ENCODE data around the gene TRAT1.
"Not testable (repeated sequence)": the region's sequence is repeated elsewhere in the genome, so short reads cannot be mapped to it uniquely, and the experiment has no call there.

TRAT1 gene, protein sequence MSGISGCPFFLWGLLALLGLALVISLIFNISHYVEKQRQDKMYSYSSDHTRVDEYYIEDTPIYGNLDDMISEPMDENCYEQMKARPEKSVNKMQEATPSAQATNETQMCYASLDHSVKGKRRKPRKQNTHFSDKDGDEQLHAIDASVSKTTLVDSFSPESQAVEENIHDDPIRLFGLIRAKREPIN

DNA sequence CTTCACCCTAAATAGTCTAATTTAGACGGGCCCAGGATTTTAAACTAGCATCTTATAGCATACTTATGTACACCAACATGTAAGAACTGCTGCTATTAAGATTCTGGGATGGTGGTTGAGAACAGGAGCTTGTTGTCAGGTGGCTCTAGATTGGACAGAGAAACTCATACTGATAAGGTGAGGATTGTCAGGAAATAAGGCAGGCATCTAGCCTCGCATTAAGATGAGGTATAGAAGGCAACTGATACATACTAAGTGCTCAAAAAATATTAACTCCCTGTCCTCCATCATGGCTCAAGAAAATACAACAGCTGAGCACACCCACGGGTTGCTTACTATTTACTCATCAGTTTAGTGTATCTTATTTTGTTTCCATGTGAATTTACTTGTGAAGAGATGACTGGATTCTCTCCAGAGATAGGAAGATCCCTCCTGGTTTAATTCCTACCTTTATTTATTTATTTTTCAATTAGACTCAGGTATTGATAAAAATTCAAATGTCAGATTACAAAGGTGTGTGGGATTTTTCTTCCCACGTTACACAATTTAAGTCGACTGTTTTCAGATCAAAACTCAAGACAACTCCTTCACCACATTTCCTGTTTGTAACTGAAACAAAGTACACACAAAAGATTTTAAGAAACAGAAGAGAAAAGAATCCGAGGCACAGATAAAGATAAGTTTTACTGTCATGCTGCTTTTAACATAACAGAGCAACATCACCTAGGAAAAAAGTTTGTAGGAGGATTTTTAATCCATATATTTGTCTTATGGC lies at the start of gene TRAT1:
Gene TRAT1, plus strand, starts transcription at position 664 of the 775 bp plus-strand sequence. CDS start 142 bp downstream, outside the sequence.
- H3K9me3 ChIP-seq (ENCODE audit: control insufficient read depth in 1 of 2, low read length in 2 of 2) = no peaks in the 10 kb centered on the region
- no peaks in the 10 kb centered on the region for H3K4me1 ChIP-seq (ENCODE audit: control insufficient read depth in 1 of 2, insufficient read depth in 2 of 2, low read length in 2 of 2)
- H3K27ac ChIP-seq (ENCODE audit: low read length) = no peak within 1 kb of the TSS
- no peak within 1 kb of the TSS for H3K4me3 ChIP-seq (ENCODE audit: low read depth in 1 of 2, low read length in 2 of 2)
- no peaks in the 10 kb centered on the region for H3K36me3 ChIP-seq (ENCODE audit: control insufficient read depth in 1 of 2, insufficient read depth in 2 of 2, low read length in 2 of 2)
- H3K27me3 ChIP-seq (ENCODE audit: low read depth, low read length) = no peaks in the 10 kb centered on the region

DNA sequence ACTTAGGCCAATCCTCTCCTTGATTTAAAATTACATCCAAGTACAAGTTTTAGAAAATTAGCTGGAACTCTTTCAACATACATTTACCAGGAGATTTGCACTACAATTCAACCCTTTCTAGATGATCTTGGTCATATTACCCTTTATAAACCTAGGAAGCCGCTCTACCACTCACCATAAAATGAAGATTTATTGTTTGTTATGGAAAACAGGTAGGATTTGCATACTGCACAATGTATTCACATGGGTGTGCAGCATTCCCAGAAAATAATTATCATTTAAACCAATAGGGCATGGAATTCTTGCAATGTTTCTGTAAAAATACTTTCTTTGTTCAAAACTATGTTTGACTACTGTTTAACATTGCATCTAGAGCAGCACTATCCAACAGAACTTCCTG lies 46.9 kb upstream of the TRAT1 start:
- H3K9me3 ChIP-seq (ENCODE audit: control insufficient read depth in 1 of 2, low read length in 2 of 2) = no peaks in the 10 kb centered on the region
- H3K4me1 ChIP-seq (ENCODE audit: control insufficient read depth in 1 of 2, insufficient read depth in 2 of 2, low read length in 2 of 2) = no peaks in the 10 kb centered on the region
- no peaks in the 10 kb centered on the region for H3K36me3 ChIP-seq (ENCODE audit: control insufficient read depth in 1 of 2, insufficient read depth in 2 of 2, low read length in 2 of 2)
- no peak overlapping the region for H3K27ac ChIP-seq (ENCODE audit: low read length)
- no peaks in the 10 kb centered on the region for H3K27me3 ChIP-seq (ENCODE audit: low read depth, low read length)
- H3K4me3 ChIP-seq (ENCODE audit: low read depth in 1 of 2, low read length in 2 of 2) = no peak overlapping the region

DNA sequence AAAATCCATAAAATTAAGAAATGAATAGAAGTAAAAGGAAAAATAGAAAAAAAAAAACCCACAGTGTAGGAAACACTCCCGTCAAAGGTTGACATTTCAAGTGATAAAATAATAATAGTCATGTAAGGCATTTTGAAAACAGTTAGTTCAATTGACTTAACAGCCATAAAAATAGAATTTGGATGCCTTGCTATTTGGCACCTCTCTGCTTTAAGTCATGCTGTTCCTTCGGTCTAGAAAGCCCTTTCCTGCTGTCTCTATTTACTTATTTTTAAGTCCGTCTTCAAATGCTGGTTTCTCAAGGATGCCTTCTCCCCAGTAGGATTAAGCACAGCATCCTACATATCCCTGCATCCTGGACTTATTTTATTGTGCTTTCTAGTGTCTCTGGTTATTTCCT lies 43.1 kb upstream of the TRAT1 start:
- Histone ChIP-seq H3K27ac (ENCODE audit: low read length) (no peak overlapping the region), H3K4me1 (ENCODE audit: control insufficient read depth in 1 of 2, insufficient read depth in 2 of 2, low read length in 2 of 2) (no peaks in the 10 kb centered on the region), H3K9me3 (ENCODE audit: control insufficient read depth in 1 of 2, low read length in 2 of 2) (no peaks in the 10 kb centered on the region), H3K27me3 (ENCODE audit: low read depth, low read length) (no peaks in the 10 kb centered on the region), H3K4me3 (ENCODE audit: low read depth in 1 of 2, low read length in 2 of 2) (no peak overlapping the region), H3K36me3 (ENCODE audit: control insufficient read depth in 1 of 2, insufficient read depth in 2 of 2, low read length in 2 of 2) (no peaks in the 10 kb centered on the region)

DNA sequence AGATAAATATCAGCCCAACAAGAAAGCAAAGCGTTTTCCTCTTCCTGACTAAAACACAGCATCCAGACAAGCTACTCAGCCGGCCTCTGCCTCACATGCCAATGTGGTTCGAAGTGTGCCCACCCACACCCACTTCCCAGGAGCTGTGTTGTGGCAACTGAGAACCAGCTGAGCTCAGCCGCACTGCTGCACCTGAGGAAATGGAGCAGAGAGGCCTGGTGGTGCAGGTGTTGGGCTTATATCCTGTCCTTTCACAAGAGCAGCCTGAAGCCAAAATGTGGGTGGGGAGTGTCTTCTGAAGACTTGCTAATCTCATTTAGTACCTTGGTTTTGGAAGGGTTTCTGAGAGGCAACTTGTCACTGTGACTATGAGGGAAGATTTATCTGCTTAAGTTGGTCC lies 42.4 kb upstream of the TRAT1 start:
- Histone ChIP-seq H3K27ac (ENCODE audit: low read length) (no peak overlapping the region), H3K27me3 (ENCODE audit: low read depth, low read length) (no peaks in the 10 kb centered on the region), H3K9me3 (ENCODE audit: control insufficient read depth in 1 of 2, low read length in 2 of 2) (no peaks in the 10 kb centered on the region), H3K4me1 (ENCODE audit: control insufficient read depth in 1 of 2, insufficient read depth in 2 of 2, low read length in 2 of 2) (no peaks in the 10 kb centered on the region), H3K36me3 (ENCODE audit: control insufficient read depth in 1 of 2, insufficient read depth in 2 of 2, low read length in 2 of 2) (no peaks in the 10 kb centered on the region), H3K4me3 (ENCODE audit: low read depth in 1 of 2, low read length in 2 of 2) (no peak overlapping the region)

DNA sequence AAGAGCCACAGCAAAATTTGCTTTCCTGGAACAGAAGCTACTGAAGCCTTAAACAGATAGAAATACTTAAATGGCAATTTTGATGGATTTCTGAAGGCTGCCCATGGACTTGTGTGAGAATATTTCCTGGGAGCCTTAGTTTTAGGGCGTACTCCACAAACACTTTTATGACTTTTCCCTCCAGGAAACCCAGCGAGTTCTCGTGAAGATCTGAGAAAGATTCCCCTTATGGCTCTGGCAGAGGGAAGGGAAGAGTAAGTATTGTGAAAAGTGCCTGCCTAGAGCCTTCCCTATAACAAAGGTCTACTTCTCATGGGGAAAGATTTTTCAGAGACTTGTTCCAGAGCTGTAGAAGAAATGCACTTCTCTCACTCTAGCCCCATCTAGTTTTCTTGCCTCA lies 31.1 kb upstream of the TRAT1 start:
- Histone ChIP-seq H3K27ac (ENCODE audit: low read length) (no peak overlapping the region), H3K9me3 (ENCODE audit: control insufficient read depth in 1 of 2, low read length in 2 of 2) (peaks cover 0 to 3% of the 10 kb centered on the region in 2 donors), H3K36me3 (ENCODE audit: control insufficient read depth in 1 of 2, insufficient read depth in 2 of 2, low read length in 2 of 2) (no peaks in the 10 kb centered on the region), H3K27me3 (ENCODE audit: low read depth, low read length) (no peaks in the 10 kb centered on the region), H3K4me3 (ENCODE audit: low read depth in 1 of 2, low read length in 2 of 2) (no peak overlapping the region), H3K4me1 (ENCODE audit: control insufficient read depth in 1 of 2, insufficient read depth in 2 of 2, low read length in 2 of 2) (no peaks in the 10 kb centered on the region)

DNA sequence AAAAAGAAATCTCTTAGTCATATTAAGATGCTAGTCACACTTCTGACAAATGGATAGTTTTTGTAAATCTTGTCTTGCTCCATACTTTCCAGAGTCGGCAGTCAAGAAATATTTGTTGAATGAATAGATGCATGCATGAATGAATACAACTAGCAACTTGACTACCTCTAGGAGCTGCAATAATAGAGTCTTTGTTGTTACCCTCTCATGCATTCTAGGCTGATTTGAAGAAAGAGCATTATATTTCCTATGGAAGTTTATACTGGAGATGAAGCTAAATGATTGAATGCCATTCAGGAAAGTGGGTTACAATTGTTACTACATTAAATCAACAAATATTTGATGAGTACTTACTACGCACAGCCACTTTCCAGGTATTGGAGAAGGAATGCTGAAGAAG lies 18.1 kb upstream of the TRAT1 start:
- Histone ChIP-seq H3K27ac (ENCODE audit: low read length) (no peak overlapping the region), H3K4me1 (ENCODE audit: control insufficient read depth in 1 of 2, insufficient read depth in 2 of 2, low read length in 2 of 2) (no peaks in the 10 kb centered on the region), H3K4me3 (ENCODE audit: low read depth in 1 of 2, low read length in 2 of 2) (no peak overlapping the region), H3K36me3 (ENCODE audit: control insufficient read depth in 1 of 2, insufficient read depth in 2 of 2, low read length in 2 of 2) (no peaks in the 10 kb centered on the region), H3K9me3 (ENCODE audit: control insufficient read depth in 1 of 2, low read length in 2 of 2) (no peaks in the 10 kb centered on the region), H3K27me3 (ENCODE audit: low read depth, low read length) (no peaks in the 10 kb centered on the region)

DNA sequence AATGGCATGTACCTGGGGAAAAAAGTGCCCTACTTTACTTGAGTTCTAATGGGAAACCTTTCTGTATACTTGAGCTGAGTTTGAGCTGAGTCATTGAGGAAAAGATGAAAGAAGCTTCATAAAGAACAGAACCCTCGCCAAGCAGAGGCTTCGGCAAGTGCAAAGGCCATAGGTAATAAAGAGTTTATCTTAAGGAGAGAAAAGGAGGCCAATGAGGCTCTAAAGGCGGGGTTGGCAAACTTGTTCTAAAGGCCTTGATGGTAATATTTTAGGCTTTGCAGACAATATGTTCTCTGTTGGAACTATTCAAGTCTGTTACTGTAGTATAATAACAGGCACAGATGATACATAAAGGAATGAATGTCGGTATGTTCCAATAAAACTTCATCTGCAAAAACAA lies 17.6 kb upstream of the TRAT1 start:
- H3K4me3 ChIP-seq (ENCODE audit: low read depth in 1 of 2, low read length in 2 of 2) = no peak overlapping the region

DNA sequence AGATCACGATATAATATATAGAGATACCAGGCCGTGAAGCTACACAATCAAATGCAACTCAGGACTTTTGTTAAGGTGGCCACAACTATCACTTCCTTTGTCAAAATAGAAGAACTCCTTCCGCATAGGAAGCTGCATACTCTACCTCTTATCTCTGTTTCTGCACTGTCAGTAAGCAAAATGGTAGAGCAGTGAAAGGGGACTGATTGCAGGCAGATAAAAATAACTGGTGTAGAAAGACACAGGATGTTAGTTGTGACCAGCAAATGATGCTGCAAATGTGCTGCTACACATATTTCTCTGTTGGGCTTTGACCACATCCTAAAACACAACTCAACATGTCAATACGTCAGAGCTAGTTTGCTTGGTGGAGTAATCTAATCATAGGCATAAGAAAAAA lies 16.3 kb upstream of the TRAT1 start:
- no peaks in the 10 kb centered on the region for H3K9me3 ChIP-seq (ENCODE audit: control insufficient read depth in 1 of 2, low read length in 2 of 2)
- H3K27ac ChIP-seq (ENCODE audit: low read length) = no peak overlapping the region
- H3K4me3 ChIP-seq (ENCODE audit: low read depth in 1 of 2, low read length in 2 of 2) = no peak overlapping the region
- H3K27me3 ChIP-seq (ENCODE audit: low read depth, low read length) = no peaks in the 10 kb centered on the region
- no peaks in the 10 kb centered on the region for H3K36me3 ChIP-seq (ENCODE audit: control insufficient read depth in 1 of 2, insufficient read depth in 2 of 2, low read length in 2 of 2)
- no peaks in the 10 kb centered on the region for H3K4me1 ChIP-seq (ENCODE audit: control insufficient read depth in 1 of 2, insufficient read depth in 2 of 2, low read length in 2 of 2)

More for the DNA sequence above, 17.6 kb upstream of the TRAT1 start:
- Histone ChIP-seq H3K27me3 (ENCODE audit: low read depth, low read length) (no peaks in the 10 kb centered on the region), H3K9me3 (ENCODE audit: control insufficient read depth in 1 of 2, low read length in 2 of 2) (no peaks in the 10 kb centered on the region), H3K36me3 (ENCODE audit: control insufficient read depth in 1 of 2, insufficient read depth in 2 of 2, low read length in 2 of 2) (no peaks in the 10 kb centered on the region), H3K27ac (ENCODE audit: low read length) (no peak overlapping the region), H3K4me1 (ENCODE audit: control insufficient read depth in 1 of 2, insufficient read depth in 2 of 2, low read length in 2 of 2) (no peaks in the 10 kb centered on the region)

DNA sequence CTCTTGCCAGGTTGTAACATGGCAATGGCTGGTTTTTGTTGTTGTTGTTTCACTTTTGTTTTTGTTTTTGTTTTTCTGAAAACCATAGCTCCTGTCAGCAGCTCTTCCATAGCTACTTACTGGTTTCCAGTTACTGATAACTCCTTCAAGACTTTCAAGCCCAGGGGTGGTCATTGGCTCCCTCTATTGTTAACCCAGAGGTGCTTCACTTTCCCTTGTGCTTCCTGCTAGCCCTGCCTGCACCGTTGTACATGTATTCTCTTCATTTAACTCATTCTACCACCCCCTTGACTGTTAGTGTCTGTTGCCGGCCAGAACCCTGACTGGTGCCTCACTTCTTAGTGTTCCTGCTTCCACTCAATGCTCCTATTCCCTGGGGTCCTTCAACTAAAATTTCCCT lies 4.2 kb upstream of the TRAT1 start:
- H3K27ac ChIP-seq (ENCODE audit: low read length) = no peak overlapping the region
- no peaks in the 10 kb centered on the region for H3K27me3 ChIP-seq (ENCODE audit: low read depth, low read length)
- H3K4me1 ChIP-seq (ENCODE audit: control insufficient read depth in 1 of 2, insufficient read depth in 2 of 2, low read length in 2 of 2) = no peaks in the 10 kb centered on the region
- H3K9me3 ChIP-seq (ENCODE audit: control insufficient read depth in 1 of 2, low read length in 2 of 2) = no peaks in the 10 kb centered on the region
- H3K36me3 ChIP-seq (ENCODE audit: control insufficient read depth in 1 of 2, insufficient read depth in 2 of 2, low read length in 2 of 2) = no peaks in the 10 kb centered on the region
- no peak overlapping the region for H3K4me3 ChIP-seq (ENCODE audit: low read depth in 1 of 2, low read length in 2 of 2)

DNA sequence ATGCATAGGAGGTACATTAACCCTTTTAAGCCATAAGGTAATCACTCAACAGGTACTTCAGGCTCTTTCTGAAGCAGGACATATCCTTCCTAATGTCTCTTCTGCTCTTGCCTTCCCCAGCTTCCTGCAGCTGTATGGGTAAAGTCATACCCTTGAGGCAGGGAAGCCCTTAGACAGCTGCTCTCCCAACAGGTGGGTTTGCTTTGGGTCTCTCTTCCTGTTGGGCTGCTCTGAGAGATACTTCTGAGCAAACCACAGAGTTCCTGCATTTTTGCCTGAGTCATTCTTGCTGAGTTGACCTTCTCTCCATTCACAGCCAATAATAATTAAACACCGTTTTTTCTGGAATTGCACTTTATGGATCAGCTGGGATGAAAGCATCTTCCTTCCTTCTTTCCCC lies 2.0 kb upstream of the TRAT1 start:
- Histone ChIP-seq H3K27me3 (ENCODE audit: low read depth, low read length) (no peaks in the 10 kb centered on the region), H3K27ac (ENCODE audit: low read length) (no peak overlapping the region), H3K9me3 (ENCODE audit: control insufficient read depth in 1 of 2, low read length in 2 of 2) (no peaks in the 10 kb centered on the region), H3K4me1 (ENCODE audit: control insufficient read depth in 1 of 2, insufficient read depth in 2 of 2, low read length in 2 of 2) (no peaks in the 10 kb centered on the region), H3K4me3 (ENCODE audit: low read depth in 1 of 2, low read length in 2 of 2) (no peak overlapping the region), H3K36me3 (ENCODE audit: control insufficient read depth in 1 of 2, insufficient read depth in 2 of 2, low read length in 2 of 2) (no peaks in the 10 kb centered on the region)

DNA sequence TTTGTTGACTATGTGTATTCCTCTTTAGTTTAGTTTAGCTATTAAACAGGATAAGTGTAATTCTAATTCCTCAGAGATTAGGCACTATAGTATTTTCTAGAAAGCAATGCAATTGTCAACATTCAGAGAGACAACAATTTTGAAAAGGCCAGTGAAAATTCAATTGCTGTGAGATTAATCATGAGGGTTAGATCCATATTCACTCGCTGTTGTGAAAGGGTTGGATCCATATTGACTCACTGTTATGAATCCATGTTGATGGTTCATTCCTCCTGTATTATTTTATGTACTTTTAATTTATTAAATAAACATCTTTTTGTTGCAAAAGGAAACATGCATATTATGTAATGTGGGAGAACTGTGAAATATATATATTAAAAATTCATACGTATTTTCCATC lies 641 bp downstream of the TRAT1 start:
- Histone ChIP-seq H3K4me3 (ENCODE audit: low read depth in 1 of 2, low read length in 2 of 2) (no peak overlapping the region), H3K36me3 (ENCODE audit: control insufficient read depth in 1 of 2, insufficient read depth in 2 of 2, low read length in 2 of 2) (no peaks in the 10 kb centered on the region), H3K9me3 (ENCODE audit: control insufficient read depth in 1 of 2, low read length in 2 of 2) (no peaks in the 10 kb centered on the region), H3K27me3 (ENCODE audit: low read depth, low read length) (no peaks in the 10 kb centered on the region), H3K4me1 (ENCODE audit: control insufficient read depth in 1 of 2, insufficient read depth in 2 of 2, low read length in 2 of 2) (no peaks in the 10 kb centered on the region), H3K27ac (ENCODE audit: low read length) (no peak overlapping the region)

DNA sequence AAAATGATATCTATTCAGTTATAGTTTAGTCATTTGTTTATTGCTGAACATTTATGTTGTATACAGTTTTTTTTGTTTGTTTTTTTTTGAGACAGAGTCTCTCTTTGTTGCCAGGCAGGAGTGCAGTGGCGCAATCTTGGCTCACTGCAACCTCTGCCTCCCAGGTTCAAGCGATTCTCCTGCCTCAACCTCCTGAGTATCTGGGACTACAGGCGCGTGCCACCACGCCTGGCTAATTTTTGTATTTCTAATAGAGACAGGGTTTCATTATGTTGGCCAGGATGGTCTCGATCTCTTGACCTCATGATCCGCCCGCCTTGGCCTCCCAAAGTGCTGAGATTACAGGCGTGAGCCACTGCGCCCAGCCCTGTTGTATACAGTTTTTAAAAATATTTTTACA lies 1.2 kb downstream of the TRAT1 start:
- not testable (repeated sequence) for H3K9me3 ChIP-seq (ENCODE audit: control insufficient read depth in 1 of 2, low read length in 2 of 2); H3K4me1 ChIP-seq (ENCODE audit: control insufficient read depth in 1 of 2, insufficient read depth in 2 of 2, low read length in 2 of 2); H3K4me3 ChIP-seq (ENCODE audit: low read depth in 1 of 2, low read length in 2 of 2); H3K36me3 ChIP-seq (ENCODE audit: control insufficient read depth in 1 of 2, insufficient read depth in 2 of 2, low read length in 2 of 2); H3K27ac ChIP-seq (ENCODE audit: low read length); H3K27me3 ChIP-seq (ENCODE audit: low read depth, low read length)
